Fibroblast of skin of right biceps (primary cell): ENCODE measurements around the gene TMEM236.

ENCODE experiments used
- DNase-seq: peaks from one replicate; pipeline ENCODE4 v3.0.0-alpha.2; 2013

TMEM236 gene

DNA sequence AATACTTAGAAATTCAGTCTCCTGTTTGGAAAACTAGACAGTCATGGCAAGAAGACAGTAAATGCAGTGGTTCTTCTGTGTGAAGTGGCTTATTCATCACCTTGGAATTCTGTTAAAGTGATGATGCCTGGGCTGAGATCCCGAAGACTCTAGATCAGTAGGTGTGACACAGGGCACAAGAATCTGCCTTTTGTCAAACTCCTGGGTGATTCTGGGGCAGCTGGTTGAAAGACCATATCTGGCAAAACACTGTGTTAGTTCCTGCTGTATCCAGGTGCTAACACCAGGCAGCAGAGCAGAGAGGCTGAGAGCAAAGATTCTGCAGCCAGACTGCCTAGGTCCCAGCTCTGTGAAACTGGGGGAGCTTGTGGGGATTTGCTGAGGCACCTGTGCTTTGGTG, 83.7 kb downstream of the TMEM236 start:
- peak; percentile 96 for DNase-seq

- peak; percentile 67 for DNase-seq
Observed at GRCh38 chr10:17836942-17837341, 84.9 kb downstream of the TMEM236 start.

DNA sequence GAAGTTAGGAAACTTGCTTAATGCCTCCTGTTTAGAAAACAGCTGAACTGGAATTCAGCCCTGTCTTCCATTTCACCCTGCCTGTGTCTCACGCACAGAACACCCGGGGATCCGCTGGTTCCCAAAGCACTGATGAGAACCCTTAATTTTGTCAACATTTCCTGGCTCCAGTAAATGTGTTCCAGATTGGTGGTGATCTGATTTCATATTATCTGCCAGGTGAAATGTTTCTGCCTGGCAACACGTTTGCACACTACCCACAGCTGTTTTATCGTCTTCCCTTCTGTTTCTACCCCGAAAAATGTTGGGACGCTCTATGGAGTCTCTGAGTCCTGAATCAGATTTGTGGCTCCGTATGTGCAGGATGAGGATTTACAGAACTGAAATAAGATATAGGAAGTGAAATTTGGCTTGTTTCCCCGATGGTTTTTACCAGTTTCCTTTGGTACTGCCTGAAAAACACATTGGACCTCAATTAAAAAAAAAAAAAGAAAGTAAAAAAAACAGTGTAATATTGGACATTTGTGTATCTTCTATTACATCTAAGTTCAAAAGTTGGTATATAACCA, 86.2 kb downstream of the TMEM236 start:
- DNase-seq = no peak

DNA sequence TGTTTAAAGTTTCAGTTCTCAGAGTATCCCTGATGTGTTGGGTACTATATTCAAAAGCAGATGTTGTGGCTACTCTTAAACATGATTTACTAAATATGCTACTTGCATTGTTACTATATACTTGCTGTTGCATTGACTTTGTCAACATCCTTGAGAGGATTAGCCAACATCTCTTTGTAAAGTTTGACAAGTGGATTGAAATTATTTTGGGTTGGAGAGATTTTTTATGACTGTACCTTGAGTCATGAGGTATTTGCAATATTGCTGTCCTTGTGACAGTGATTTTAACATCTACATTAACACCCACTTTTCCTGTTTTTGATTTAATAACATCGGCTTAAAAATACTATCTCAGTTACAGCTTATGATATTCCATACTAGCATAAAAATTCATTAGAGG, 89.0 kb downstream of the TMEM236 start:
- no peak for DNase-seq

- DNase-seq = no peak
Observed at GRCh38 chr10:17842641-17843040, 90.6 kb downstream of the TMEM236 start.

DNA sequence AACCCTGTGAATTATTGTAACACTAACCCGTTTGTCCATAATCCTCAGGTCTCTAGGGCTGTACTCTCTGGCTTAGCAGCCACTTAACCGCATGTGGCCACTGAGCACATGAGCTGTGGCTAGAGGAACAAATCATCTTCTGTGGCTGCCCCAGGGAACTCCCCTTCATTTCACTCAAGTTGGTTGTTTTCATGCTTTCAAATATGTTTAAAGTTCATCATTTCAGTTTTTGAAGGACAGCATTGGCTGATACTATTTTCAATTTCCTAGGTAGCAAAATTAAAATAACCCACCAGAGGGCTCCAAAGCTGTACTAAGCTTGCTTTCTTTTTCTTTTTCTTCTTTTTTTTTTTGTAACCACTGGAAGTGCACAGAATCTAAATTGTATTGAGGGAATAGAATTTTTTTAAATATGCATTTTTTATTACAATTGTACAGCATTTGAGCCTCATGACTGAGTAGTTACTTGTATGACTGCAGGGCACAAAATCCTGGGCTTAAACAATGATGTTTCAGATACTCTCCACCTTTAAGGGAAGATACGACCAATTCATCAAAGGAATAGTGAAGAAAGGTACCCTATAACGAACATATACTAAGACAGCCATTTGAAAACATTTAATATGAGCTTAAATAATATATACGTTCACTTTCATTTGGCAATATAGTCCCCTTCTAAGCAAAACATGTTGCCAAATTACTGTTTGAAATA, 95.7 kb downstream of the TMEM236 start:
- peak; percentile 28 for DNase-seq

GRCh38 chr10:17848646-17849045, 96.6 kb downstream of the TMEM236 start:
- DNase-seq = no peak
